Measurements from ENCODE around the gene UNC13D.
"Not testable (repeated sequence)": the region's sequence is repeated elsewhere in the genome, so short reads cannot be mapped to it uniquely, and the experiment has no call there.

The UNC13D gene

DNA sequence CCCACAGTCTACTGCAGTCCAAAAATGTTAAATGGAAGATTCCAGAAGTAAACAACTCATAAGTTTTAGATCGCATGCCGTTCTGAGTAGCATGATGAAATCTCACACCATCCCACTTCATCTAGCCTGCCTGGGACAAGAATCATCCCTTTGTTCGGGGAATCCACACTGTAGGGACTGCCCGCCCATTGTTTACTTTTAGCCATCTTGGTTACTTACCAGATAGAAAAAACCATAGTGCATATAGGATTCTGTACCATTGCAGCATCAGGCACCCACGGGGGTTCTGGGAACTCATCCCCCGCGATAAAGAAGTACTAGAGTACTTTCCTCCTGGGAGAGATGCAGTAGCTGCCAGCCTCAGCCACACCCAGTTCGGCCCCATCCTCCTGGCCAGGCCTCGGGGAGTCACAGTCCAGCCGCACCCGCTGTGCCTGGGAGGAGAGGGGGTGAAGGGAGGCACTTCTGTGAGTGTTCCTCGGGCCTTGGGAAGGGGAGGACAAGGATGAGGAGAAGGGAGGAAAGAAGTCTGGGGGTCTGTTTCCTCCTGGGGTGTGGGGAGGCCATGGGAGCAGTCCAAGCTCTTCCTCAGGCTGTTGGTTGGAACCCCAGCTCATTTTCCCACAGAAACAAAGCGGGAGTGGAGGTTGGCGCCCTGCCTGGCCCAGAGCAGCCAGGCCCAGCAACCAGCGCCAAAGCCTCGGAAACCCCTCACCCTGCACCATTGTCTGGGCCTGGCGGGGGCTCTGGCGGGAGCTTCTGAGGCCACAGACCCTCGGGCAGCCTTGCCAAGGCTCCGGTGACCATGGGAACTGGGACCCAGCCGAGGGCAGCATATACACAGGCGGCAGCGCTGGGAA, 25.3 kb upstream of the UNC13D start:
- TF ChIP-seq, protein P1, sequence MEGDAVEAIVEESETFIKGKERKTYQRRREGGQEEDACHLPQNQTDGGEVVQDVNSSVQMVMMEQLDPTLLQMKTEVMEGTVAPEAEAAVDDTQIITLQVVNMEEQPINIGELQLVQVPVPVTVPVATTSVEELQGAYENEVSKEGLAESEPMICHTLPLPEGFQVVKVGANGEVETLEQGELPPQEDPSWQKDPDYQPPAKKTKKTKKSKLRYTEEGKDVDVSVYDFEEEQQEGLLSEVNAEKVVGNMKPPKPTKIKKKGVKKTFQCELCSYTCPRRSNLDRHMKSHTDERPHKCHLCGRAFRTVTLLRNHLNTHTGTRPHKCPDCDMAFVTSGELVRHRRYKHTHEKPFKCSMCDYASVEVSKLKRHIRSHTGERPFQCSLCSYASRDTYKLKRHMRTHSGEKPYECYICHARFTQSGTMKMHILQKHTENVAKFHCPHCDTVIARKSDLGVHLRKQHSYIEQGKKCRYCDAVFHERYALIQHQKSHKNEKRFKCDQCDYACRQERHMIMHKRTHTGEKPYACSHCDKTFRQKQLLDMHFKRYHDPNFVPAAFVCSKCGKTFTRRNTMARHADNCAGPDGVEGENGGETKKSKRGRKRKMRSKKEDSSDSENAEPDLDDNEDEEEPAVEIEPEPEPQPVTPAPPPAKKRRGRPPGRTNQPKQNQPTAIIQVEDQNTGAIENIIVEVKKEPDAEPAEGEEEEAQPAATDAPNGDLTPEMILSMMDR (IDR thresholded peaks at IDR 0.05; ENCODE audit: low read depth, low read length) = no peak
- Histone ChIP-seq H3K4me3 (ENCODE audit: low read depth, low read length) (no peak overlapping the region), H3K27me3 (ENCODE audit: insufficient read depth, low read depth, severe bottlenecking) (no peaks in the 10 kb centered on the region), H3K9me3 (ENCODE audit: severe bottlenecking) (no peaks in the 10 kb centered on the region), H3K27ac (no peak overlapping the region), H3K36me3 (peaks cover 12% of the 10 kb centered on the region)
- no peak for DNase-seq

DNA sequence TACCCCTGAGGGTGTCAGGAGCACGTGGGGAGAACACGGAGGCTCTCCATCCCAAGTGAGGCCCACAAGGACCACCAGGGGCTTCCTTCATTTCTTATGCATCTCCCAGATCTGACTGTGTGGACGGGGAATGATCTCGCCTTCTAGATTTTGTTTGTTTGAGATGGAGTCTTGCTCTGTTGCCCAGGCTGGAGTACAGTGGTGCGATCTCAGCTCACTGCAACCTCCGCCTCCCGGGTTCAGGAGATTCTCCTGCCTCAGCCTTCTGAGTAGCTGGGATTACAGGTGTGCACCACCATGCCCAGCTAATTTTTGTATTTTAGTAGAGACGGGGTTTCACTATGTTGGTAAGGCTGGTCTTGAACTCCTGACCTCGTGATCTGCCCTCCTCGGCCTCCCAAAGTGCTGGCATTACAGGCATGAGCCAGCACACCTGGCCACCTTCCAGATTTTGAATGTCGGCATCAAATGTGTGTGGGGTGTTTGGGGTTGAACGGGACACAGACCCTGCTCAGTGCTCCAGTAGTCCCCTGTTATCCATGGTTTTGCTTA, 24.6 kb upstream of the UNC13D start:
- not testable (repeated sequence) for H3K9me3 ChIP-seq (ENCODE audit: severe bottlenecking); H3K36me3 ChIP-seq; H3K4me3 ChIP-seq (ENCODE audit: low read depth, low read length); DNase-seq; H3K27me3 ChIP-seq (ENCODE audit: insufficient read depth, low read depth, severe bottlenecking); H3K27ac ChIP-seq

DNA sequence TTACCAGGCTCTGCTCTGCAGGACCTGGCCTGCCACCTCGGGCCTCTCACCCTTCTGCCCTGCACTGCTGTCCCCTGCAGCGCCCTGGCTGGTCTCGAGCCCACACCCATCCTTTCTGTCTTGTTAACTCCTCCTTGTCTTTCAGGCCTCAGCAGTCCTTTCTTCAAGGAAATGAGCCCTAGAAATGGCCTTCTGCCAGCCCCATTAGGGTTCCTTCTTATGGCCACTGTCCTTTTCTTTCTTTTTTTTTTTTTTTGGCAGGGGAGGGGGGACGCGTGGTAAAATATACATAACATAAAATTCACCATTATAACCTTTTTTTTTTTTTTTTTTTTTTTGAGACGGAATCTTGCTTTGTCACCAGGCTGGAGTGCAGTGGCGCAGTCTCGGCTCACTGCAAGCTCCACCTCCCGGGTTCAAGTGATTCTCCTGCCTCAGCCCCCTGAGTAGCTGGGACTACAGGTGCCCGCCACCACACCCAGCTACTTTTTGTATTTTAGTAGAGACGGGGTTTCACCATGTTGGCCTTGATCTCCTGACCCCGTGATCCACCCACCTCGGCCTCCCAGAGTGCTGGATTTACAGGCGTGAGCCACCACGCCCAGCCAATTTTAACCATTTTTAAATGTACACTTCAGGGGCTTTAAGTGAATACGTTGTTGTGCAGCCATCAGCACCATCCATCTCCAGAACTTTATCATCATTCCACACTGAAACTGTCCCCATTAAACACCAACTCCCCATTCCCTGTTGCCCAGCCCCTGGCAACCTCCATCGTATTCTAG, 21.4 kb upstream of the UNC13D start:
- not testable (repeated sequence) for H3K9me3 ChIP-seq (ENCODE audit: severe bottlenecking); H3K36me3 ChIP-seq; H3K4me3 ChIP-seq (ENCODE audit: low read depth, low read length); H3K27me3 ChIP-seq (ENCODE audit: insufficient read depth, low read depth, severe bottlenecking); DNase-seq; H3K27ac ChIP-seq

DNA sequence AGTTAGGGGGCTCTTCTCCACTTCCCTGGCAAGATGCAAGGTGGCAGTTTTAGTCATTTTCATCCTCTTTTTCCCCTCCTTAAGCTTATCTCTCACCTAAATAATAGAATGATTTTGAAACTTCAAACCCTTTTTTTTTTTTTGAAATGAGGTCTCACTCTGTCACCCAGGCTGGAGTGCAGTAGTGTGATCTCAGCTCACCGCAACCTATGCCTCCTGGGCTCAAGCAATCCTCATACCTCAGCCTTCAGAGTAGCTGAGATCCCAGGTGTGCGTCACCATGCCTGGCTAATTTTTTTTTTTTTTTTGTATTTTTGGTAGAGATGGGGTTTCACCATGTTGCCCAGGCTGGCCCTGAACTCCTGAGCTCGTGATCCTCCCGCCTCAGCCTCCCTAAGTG, 20.7 kb upstream of the UNC13D start:
- not testable (repeated sequence) for H3K4me3 ChIP-seq (ENCODE audit: low read depth, low read length); H3K27me3 ChIP-seq (ENCODE audit: insufficient read depth, low read depth, severe bottlenecking); DNase-seq; H3K36me3 ChIP-seq; H3K9me3 ChIP-seq (ENCODE audit: severe bottlenecking); H3K27ac ChIP-seq

- no peak overlapping the region; the same call in 1 of the 2 replicates for H3K27ac ChIP-seq
- H3K27me3 ChIP-seq (ENCODE audit: insufficient read depth, low read depth, severe bottlenecking) = no peaks in the 10 kb centered on the region
- no peak for DNase-seq
- TF ChIP-seq, protein P1 (IDR thresholded peaks at IDR 0.05; ENCODE audit: low read depth, low read length) = no peak
- H3K9me3 ChIP-seq (ENCODE audit: severe bottlenecking) = no peaks in the 10 kb centered on the region
- H3K36me3 ChIP-seq = no peaks in the 10 kb centered on the region
- no peak overlapping the region for H3K4me3 ChIP-seq (ENCODE audit: low read depth, low read length)
Measured at GRCh38 chr17:75864448-75864871, 20.3 kb upstream of the UNC13D start.

GRCh38 chr17:75861927-75862317, 17.7 kb upstream of the UNC13D start:
- TF ChIP-seq, protein P1 (IDR thresholded peaks at IDR 0.05; ENCODE audit: low read depth, low read length) = no peak
- Histone ChIP-seq H3K27ac (no peak overlapping the region), H3K9me3 (ENCODE audit: severe bottlenecking) (no peaks in the 10 kb centered on the region), H3K36me3 (no peaks in the 10 kb centered on the region), H3K27me3 (ENCODE audit: insufficient read depth, low read depth, severe bottlenecking) (no peaks in the 10 kb centered on the region), H3K4me3 (ENCODE audit: low read depth, low read length) (no peak overlapping the region)
- DNase-seq = no peak

- not testable (repeated sequence) for H3K27me3 ChIP-seq (ENCODE audit: insufficient read depth, low read depth, severe bottlenecking); H3K27ac ChIP-seq; H3K9me3 ChIP-seq (ENCODE audit: severe bottlenecking); H3K36me3 ChIP-seq; H3K4me3 ChIP-seq (ENCODE audit: low read depth, low read length); DNase-seq
Measured at GRCh38 chr17:75859358-75859757, 15.2 kb upstream of the UNC13D start.

Measured in WERI-Rb-1 (cell line).